Measurements from ENCODE around the gene GABRB3. TPM values are rescaled to one million over a fixed set of nuclear protein-coding genes. Genes with fewer than 3 reads are reported as not detected.
A peak's percentile ranks its signal among the peaks of the same experiment; 100 is the strongest.
"Not testable (repeated sequence)": the region's sequence is repeated elsewhere in the genome, so short reads cannot be mapped to it uniquely, and the experiment has no call there.

The GABRB3 gene
- total and polyA plus RNA-seq, 2 donors from 2014 or later = 4.7 to 6.9 TPM

- no peaks in the 10 kb centered on the region for H3K9me3 ChIP-seq (ENCODE audit: control insufficient read depth in 2 of 3, insufficient read depth in 1 of 3, low read length in 3 of 3)
- no peaks in the 10 kb centered on the region for H3K36me3 ChIP-seq (ENCODE audit: control insufficient read depth in 2 of 3, insufficient read depth in 3 of 3, low read length in 3 of 3)
- TF ChIP-seq, protein P1, sequence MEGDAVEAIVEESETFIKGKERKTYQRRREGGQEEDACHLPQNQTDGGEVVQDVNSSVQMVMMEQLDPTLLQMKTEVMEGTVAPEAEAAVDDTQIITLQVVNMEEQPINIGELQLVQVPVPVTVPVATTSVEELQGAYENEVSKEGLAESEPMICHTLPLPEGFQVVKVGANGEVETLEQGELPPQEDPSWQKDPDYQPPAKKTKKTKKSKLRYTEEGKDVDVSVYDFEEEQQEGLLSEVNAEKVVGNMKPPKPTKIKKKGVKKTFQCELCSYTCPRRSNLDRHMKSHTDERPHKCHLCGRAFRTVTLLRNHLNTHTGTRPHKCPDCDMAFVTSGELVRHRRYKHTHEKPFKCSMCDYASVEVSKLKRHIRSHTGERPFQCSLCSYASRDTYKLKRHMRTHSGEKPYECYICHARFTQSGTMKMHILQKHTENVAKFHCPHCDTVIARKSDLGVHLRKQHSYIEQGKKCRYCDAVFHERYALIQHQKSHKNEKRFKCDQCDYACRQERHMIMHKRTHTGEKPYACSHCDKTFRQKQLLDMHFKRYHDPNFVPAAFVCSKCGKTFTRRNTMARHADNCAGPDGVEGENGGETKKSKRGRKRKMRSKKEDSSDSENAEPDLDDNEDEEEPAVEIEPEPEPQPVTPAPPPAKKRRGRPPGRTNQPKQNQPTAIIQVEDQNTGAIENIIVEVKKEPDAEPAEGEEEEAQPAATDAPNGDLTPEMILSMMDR (IDR thresholded peaks at IDR 0.05; ENCODE audit: borderline replicate concordance, extremely low read depth, insufficient read depth) = no peak
- H3K27me3 ChIP-seq (ENCODE audit: control insufficient read depth, insufficient read depth, low read length) = no peaks in the 10 kb centered on the region
- no peak overlapping the region for H3K27ac ChIP-seq (ENCODE audit: low read depth in 2 of 2, low read length in 2 of 2)
- H3K4me3 ChIP-seq (ENCODE audit: low read length in 3 of 3) = no peak overlapping the region
- intact Hi-C loops (cut with DNase I) = loop anchor here (10.0 kb wide), 1 partner anchor 78 kb away; no protein-coding TSS in a partner anchor
- FAIRE-seq (no peak), DNase-seq (no peak)
- no peaks in the 10 kb centered on the region for H3K4me1 ChIP-seq (ENCODE audit: control insufficient read depth in 2 of 3, insufficient read depth in 2 of 3, low read depth in 1 of 3, low read length in 3 of 3)
- no peak overlapping the region for H3K9ac ChIP-seq (ENCODE audit: low read length in 3 of 3)
These were observed 50.2 kb downstream of the GABRB3 start for GRCh38 chr15:26722621-26723160.

- no peak for FAIRE-seq
- Histone ChIP-seq H3K9ac (ENCODE audit: low read length in 3 of 3) (no peak overlapping the region), H3K4me1 (ENCODE audit: control insufficient read depth in 2 of 3, insufficient read depth in 2 of 3, low read depth in 1 of 3, low read length in 3 of 3) (no peaks in the 10 kb centered on the region), H3K36me3 (ENCODE audit: control insufficient read depth in 2 of 3, insufficient read depth in 3 of 3, low read length in 3 of 3) (no peaks in the 10 kb centered on the region), H3K27ac (ENCODE audit: low read depth in 2 of 2, low read length in 2 of 2) (no peak overlapping the region), H3K4me3 (ENCODE audit: low read length in 3 of 3) (no peak overlapping the region), H3K27me3 (ENCODE audit: control insufficient read depth, insufficient read depth, low read length) (no peaks in the 10 kb centered on the region), H3K9me3 (ENCODE audit: control insufficient read depth in 2 of 3, insufficient read depth in 1 of 3, low read length in 3 of 3) (no peaks in the 10 kb centered on the region)
- intact Hi-C loops (cut with DNase I) = loop anchor here (10.0 kb wide), 1 partner anchor 77 kb away; no protein-coding TSS in a partner anchor
- DNase-seq = peak in 3 of 5 donors; percentile 63 to 78 (median 69)
- TF ChIP-seq, protein P1 (IDR thresholded peaks at IDR 0.05; ENCODE audit: borderline replicate concordance, extremely low read depth, insufficient read depth) = no peak
These were observed 51.5 kb downstream of the GABRB3 start for GRCh38 chr15:26721232-26721967.

GRCh38 chr15:26720546-26720945, 52.3 kb downstream of the GABRB3 start:
- intact Hi-C loops (cut with DNase I) = loop anchor here (10.0 kb wide), 1 partner anchor 76 kb away; no protein-coding TSS in a partner anchor
- no peak for DNase-seq
- FAIRE-seq = no peak
- H3K27ac ChIP-seq (ENCODE audit: low read depth in 2 of 2, low read length in 2 of 2) = no peak overlapping the region
- no peaks in the 10 kb centered on the region for H3K36me3 ChIP-seq (ENCODE audit: control insufficient read depth in 2 of 3, insufficient read depth in 3 of 3, low read length in 3 of 3)
- H3K4me3 ChIP-seq (ENCODE audit: low read length in 3 of 3) = no peak overlapping the region
- TF ChIP-seq, protein P1 (IDR thresholded peaks at IDR 0.05; ENCODE audit: borderline replicate concordance, extremely low read depth, insufficient read depth) = no peak
- no peaks in the 10 kb centered on the region for H3K4me1 ChIP-seq (ENCODE audit: control insufficient read depth in 2 of 3, insufficient read depth in 2 of 3, low read depth in 1 of 3, low read length in 3 of 3)
- H3K9me3 ChIP-seq (ENCODE audit: control insufficient read depth in 2 of 3, insufficient read depth in 1 of 3, low read length in 3 of 3) = no peaks in the 10 kb centered on the region
- no peaks in the 10 kb centered on the region for H3K27me3 ChIP-seq (ENCODE audit: control insufficient read depth, insufficient read depth, low read length)
- no peak overlapping the region for H3K9ac ChIP-seq (ENCODE audit: low read length in 3 of 3)

- H3K9ac ChIP-seq (ENCODE audit: low read length in 3 of 3); H3K36me3 ChIP-seq (ENCODE audit: control insufficient read depth in 2 of 3, insufficient read depth in 3 of 3, low read length in 3 of 3); H3K9me3 ChIP-seq (ENCODE audit: control insufficient read depth in 2 of 3, insufficient read depth in 1 of 3, low read length in 3 of 3); H3K4me3 ChIP-seq (ENCODE audit: low read length in 3 of 3); FAIRE-seq; H3K27me3 ChIP-seq (ENCODE audit: control insufficient read depth, insufficient read depth, low read length); DNase-seq; H3K4me1 ChIP-seq (ENCODE audit: control insufficient read depth in 2 of 3, insufficient read depth in 2 of 3, low read depth in 1 of 3, low read length in 3 of 3); H3K27ac ChIP-seq (ENCODE audit: low read depth in 2 of 2, low read length in 2 of 2): not testable (repeated sequence)
- intact Hi-C loops (cut with DNase I) = loop anchor here (10.0 kb wide), 1 partner anchor 75 kb away; no protein-coding TSS in a partner anchor
These were observed 53.0 kb downstream of the GABRB3 start for GRCh38 chr15:26719866-26720265.
